KMS-11 (cell line): ENCODE data around the gene VEGFB.

ENCODE experiments used
- H2AFZ ChIP-seq: fragments of 200-600 bp; sonication (generic); 2 replicates; pipeline ENCODE4 v1.6.1; 2016; ENCODE audit warnings: antibody characterized with exemption, mixed run types, low read depth
- H3K27ac ChIP-seq: fragments of 200-600 bp; sonication (generic); 2 replicates; pipeline ENCODE4 v1.6.1; 2016; ENCODE audit warnings: mild to moderate bottlenecking, mixed run types
- H3K27me3 ChIP-seq: fragments of 200-600 bp; sonication (generic); 2 replicates; pipeline ENCODE4 v1.6.1; 2017; ENCODE audit warnings: mild to moderate bottlenecking, low read depth, mixed run types, moderate library complexity; ENCODE audit not compliant: insufficient read depth
- H3K36me3 ChIP-seq: fragments of 200-600 bp; sonication (generic); 2 replicates; pipeline ENCODE4 v1.6.1; 2017; ENCODE audit warnings: mild to moderate bottlenecking, mixed run types; ENCODE audit not compliant: insufficient read depth
- H3K4me1 ChIP-seq: fragments of 200-600 bp; sonication (generic); 2 replicates; pipeline ENCODE4 v1.6.1; 2016; ENCODE audit warnings: mild to moderate bottlenecking, low read depth, mixed run types; ENCODE audit not compliant: poor library complexity, severe bottlenecking
- H3K4me2 ChIP-seq: fragments of 200-600 bp; sonication (generic); 2 replicates; pipeline ENCODE4 v1.7.0; 2016; ENCODE audit warnings: mild to moderate bottlenecking, mixed run types
- H3K4me3 ChIP-seq: fragments of 200-600 bp; sonication (generic); IDR thresholded peaks from 2 replicates; pipeline ENCODE4 v1.6.1; 2017; ENCODE audit warnings: low read depth, low read length, mixed read lengths; ENCODE audit not compliant: insufficient read depth
- H3K79me2 ChIP-seq: fragments of 200-600 bp; sonication (generic); 2 replicates; pipeline ENCODE4 v1.6.1; 2016; ENCODE audit warnings: low read depth, mixed run types; ENCODE audit not compliant: insufficient read depth
- H3K9ac ChIP-seq: fragments of 200-600 bp; sonication (generic); 2 replicates; pipeline ENCODE4 v1.6.1; 2016; ENCODE audit warnings: mild to moderate bottlenecking, mixed run types
- H4K20me1 ChIP-seq: fragments of 200-600 bp; sonication (generic); 2 replicates; pipeline ENCODE4 v1.6.1; 2016; ENCODE audit warnings: mild to moderate bottlenecking, mixed run types; ENCODE audit not compliant: insufficient read depth
- CTCF ChIP-seq: fragments of 200-600 bp; sonication (generic); conservative IDR thresholded peaks from 2 replicates; pipeline ENCODE4 v1.6.1; 2017; ENCODE audit warnings: low read depth, mild to moderate bottlenecking, antibody characterized with exemption, low read length, moderate library complexity, mixed read lengths

Gene VEGFB

GRCh38 chr11:64216879-64217278 is 17.5 kb upstream of the VEGFB start:
- Histone ChIP-seq H3K27ac (no peak overlapping the region), H3K79me2 (no peaks in the 10 kb centered on the region), H3K4me2 (no peak overlapping the region), H3K36me3 (no peaks in the 10 kb centered on the region), H2AFZ (no peak overlapping the region), H3K27me3 (no peaks in the 10 kb centered on the region), H3K4me3 (no peak overlapping the region), H4K20me1 (no peaks in the 10 kb centered on the region), H3K9ac (no peak overlapping the region), H3K4me1 (no peaks in the 10 kb centered on the region)
- no peak for TF ChIP-seq CTCF

- no peak overlapping the region for H3K9ac ChIP-seq
Measured at GRCh38 chr11:64218628-64219353, 15.6 kb upstream of the VEGFB start.

DNA sequence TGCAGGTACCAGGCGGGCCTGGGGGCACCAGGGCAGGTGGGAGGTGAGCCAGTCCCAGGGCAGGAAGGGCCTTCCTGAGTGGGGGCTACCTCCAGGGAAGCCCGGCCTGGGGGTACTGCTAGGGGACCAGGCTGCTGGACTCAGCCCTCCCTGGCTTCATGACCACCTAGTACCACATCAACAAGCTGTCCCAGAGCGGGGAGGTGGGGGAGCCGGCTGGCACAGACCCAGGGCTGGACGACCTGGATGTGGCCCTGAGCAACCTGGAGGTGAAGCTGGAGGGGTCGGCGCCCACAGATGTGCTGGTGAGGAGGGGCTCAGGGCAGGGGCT is 15.1 kb upstream of the VEGFB start:
- Histone ChIP-seq H3K4me1 (no peaks in the 10 kb centered on the region), H3K4me2 (no peak overlapping the region)

More at GRCh38 chr11:64218628-64219353, 15.6 kb upstream of the VEGFB start:
- no peak for TF ChIP-seq CTCF
- Histone ChIP-seq H3K4me3 (no peak overlapping the region), H3K79me2 (no peaks in the 10 kb centered on the region), H2AFZ (no peak overlapping the region), H3K36me3 (no peaks in the 10 kb centered on the region), H3K4me1 (no peaks in the 10 kb centered on the region), H3K27me3 (no peaks in the 10 kb centered on the region), H3K4me2 (no peak overlapping the region), H4K20me1 (no peaks in the 10 kb centered on the region), H3K27ac (no peak overlapping the region)

DNA sequence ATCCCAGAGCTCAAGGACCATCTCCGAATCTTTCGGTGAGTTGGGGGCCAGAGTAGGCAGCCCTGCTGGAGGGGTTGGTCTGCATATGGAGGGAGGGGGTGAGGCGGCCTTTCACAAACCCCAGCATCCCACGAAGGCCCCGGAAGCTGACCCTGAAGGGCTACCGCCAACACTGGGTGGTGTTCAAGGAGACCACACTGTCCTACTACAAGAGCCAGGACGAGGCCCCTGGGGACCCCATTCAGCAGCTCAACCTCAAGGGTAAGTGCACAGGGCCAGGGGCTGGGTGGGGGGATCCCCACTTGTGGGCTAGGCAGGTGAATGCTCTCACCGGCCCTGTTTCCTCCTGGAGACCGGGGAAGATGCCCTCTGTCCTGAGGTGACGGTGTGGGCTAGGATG is 14.6 kb upstream of the VEGFB start:
- Histone ChIP-seq H3K36me3 (no peaks in the 10 kb centered on the region), H3K4me3 (no peak overlapping the region), H3K27ac (no peak overlapping the region), H3K27me3 (no peaks in the 10 kb centered on the region), H3K79me2 (no peaks in the 10 kb centered on the region), H2AFZ (no peak overlapping the region), H4K20me1 (no peaks in the 10 kb centered on the region), H3K9ac (no peak overlapping the region), H3K4me2 (no peak overlapping the region), H3K4me1 (no peaks in the 10 kb centered on the region)
- TF ChIP-seq CTCF, result no peak

More for the DNA sequence above, 15.1 kb upstream of the VEGFB start:
- Histone ChIP-seq H4K20me1 (no peaks in the 10 kb centered on the region), H3K27me3 (no peaks in the 10 kb centered on the region), H3K9ac (no peak overlapping the region), H3K4me3 (no peak overlapping the region), H2AFZ (no peak overlapping the region), H3K27ac (no peak overlapping the region), H3K36me3 (no peaks in the 10 kb centered on the region), H3K79me2 (no peaks in the 10 kb centered on the region)
- no peak for TF ChIP-seq CTCF
